HAP-1 (cell line): ENCODE data around the gene CELSR3.

Experiments
- DNase-seq, 2 experiments: peaks; one replicate each; pipeline ENCODE4 v3.0.0-alpha.2; 2016 to 2020; ENCODE audit warnings: low spot score in 2 of 2
- H3K27me3 ChIP-seq: fragments of 250-450 bp; sonication (Bioruptor Pico); 2 replicates; pipeline ENCODE4 v1.5.1; 2020; ENCODE audit warnings: low read depth, mild to moderate bottlenecking, moderate library complexity
- H3K36me3 ChIP-seq: fragments of 250-450 bp; sonication (Bioruptor Pico); replicated peaks from 2 replicates; pipeline ENCODE4 v1.5.1; 2020; ENCODE audit warnings: mild to moderate bottlenecking
- H3K4me1 ChIP-seq: fragments of 250-450 bp; sonication (Bioruptor Pico); 2 replicates; pipeline ENCODE4 v1.5.1; 2020; ENCODE audit warnings: mild to moderate bottlenecking
- H3K4me3 ChIP-seq: fragments of 250-450 bp; sonication (Bioruptor Pico); 2 replicates; pipeline ENCODE4 v1.5.1; 2020; ENCODE audit warnings: mild to moderate bottlenecking, moderate library complexity
- H3K9me3 ChIP-seq: fragments of 250-450 bp; sonication (Bioruptor Pico); 2 replicates; pipeline ENCODE4 v1.5.1; 2020; ENCODE audit warnings: mild to moderate bottlenecking, moderate library complexity
- in situ Hi-C: fragments of 300-500 bp; cut with MboI; formaldehyde crosslinking; loops from 3 replicates; pipeline ENCODE4 v1.14.3; 2020; ENCODE audit warnings: low sequenced_read_pairs, inconsistent platforms, mixed read lengths

CELSR3 gene

GRCh38 chr3:48662145-48662752 is 437 bp downstream of the CELSR3 start:
- peak in 1 of 2 experiments; percentile 41 for DNase-seq
- Histone ChIP-seq H3K4me1 (peaks cover 15% of the 10 kb centered on the region), H3K27me3 (no peaks in the 10 kb centered on the region), H3K4me3 (peak overlapping the region; percentile 60), H3K9me3 (no peaks in the 10 kb centered on the region), H3K36me3 (0 out of 2 replicates have a peak, but pooled peaks cover 2% of the 10 kb centered on the region)
- in situ Hi-C loops = no loop called here

GRCh38 chr3:48661501-48662144 is 1.1 kb downstream of the CELSR3 start:
- H3K4me3 ChIP-seq = peak overlapping the region; percentile 60
- peak; percentile 27 to 84 for DNase-seq

GRCh38 chr3:48660800-48661400 is 1.8 kb downstream of the CELSR3 start:
- in situ Hi-C loops = no loop called here
- 0 out of 2 replicates have a peak, but pooled peaks cover 2% of the 10 kb centered on the region for H3K36me3 ChIP-seq
- no peak overlapping the region for H3K4me3 ChIP-seq

More at GRCh38 chr3:48661501-48662144, 1.1 kb downstream of the CELSR3 start:
- Histone ChIP-seq H3K27me3 (no peaks in the 10 kb centered on the region), H3K36me3 (0 out of 2 replicates have a peak, but pooled peaks cover 2% of the 10 kb centered on the region), H3K4me1 (peaks cover 15% of the 10 kb centered on the region), H3K9me3 (no peaks in the 10 kb centered on the region)
- in situ Hi-C loops = no loop called here

GRCh38 chr3:48656841-48657281 is 5.8 kb downstream of the CELSR3 start:
- Histone ChIP-seq H3K4me3 (no peak overlapping the region), H3K27me3 (no peaks in the 10 kb centered on the region), H3K36me3 (no peaks in the 10 kb centered on the region), H3K4me1 (peaks cover 1% of the 10 kb centered on the region), H3K9me3 (no peaks in the 10 kb centered on the region)
- in situ Hi-C loops = no loop called here
- DNase-seq = no peak

More at GRCh38 chr3:48660800-48661400, 1.8 kb downstream of the CELSR3 start:
- H3K9me3 ChIP-seq = no peaks in the 10 kb centered on the region
- H3K4me1 ChIP-seq = peaks cover 15% of the 10 kb centered on the region
- DNase-seq = no peak
- H3K27me3 ChIP-seq = no peaks in the 10 kb centered on the region

DNA sequence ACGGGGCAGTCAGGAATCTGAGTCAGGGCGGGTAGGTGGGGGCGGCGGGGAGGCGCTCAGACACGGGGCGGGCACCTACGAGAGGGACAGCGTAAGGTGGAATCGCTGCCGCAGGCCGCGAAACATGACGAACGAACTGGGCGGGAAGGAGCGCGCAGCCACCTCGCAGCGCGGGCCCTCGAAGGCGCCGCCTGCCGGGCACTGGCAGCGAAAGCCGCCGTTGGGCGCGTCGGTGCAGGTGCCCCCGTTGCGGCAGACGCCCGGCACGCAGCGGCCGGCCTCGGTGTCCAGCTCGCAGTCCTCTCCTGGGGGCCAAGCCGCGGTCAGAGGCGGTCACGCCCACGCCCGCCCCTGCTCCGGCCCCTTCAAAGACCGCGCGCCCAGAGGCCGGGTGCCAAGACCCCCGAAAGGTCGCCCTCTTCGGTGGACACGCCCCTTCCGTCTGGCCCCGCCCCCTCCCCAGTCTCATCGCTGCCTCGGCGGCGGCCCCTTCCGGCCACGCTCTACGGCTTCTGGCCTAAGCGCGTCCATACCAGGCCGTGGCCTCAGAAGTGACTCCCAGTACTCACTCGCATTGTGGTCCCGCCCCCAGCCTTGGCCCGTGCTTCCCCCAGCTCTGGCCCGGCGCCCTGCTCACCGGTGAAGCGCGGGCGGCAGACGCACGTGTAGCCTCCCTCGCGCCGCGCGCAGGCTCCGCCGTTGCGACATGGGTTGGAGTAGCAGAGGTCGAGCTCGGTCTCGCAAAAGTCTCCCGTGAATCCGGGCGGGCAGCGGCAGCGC is 6.4 kb downstream of the CELSR3 start:
- peak overlapping the region; percentile 43 for H3K4me3 ChIP-seq
- no peaks in the 10 kb centered on the region for H3K27me3 ChIP-seq
- no peaks in the 10 kb centered on the region for H3K4me1 ChIP-seq
- in situ Hi-C loops = no loop called here
- no peaks in the 10 kb centered on the region for H3K36me3 ChIP-seq
- DNase-seq = peak; percentile 68 to 86
- H3K9me3 ChIP-seq = no peaks in the 10 kb centered on the region

GRCh38 chr3:48655606-48656005 is 7.1 kb downstream of the CELSR3 start:
- no peaks in the 10 kb centered on the region for H3K27me3 ChIP-seq
- no peaks in the 10 kb centered on the region for H3K9me3 ChIP-seq
- DNase-seq = no peak
- H3K4me3 ChIP-seq = no peak overlapping the region
- in situ Hi-C loops = no loop called here
- no peaks in the 10 kb centered on the region for H3K36me3 ChIP-seq
- H3K4me1 ChIP-seq = no peaks in the 10 kb centered on the region

DNA sequence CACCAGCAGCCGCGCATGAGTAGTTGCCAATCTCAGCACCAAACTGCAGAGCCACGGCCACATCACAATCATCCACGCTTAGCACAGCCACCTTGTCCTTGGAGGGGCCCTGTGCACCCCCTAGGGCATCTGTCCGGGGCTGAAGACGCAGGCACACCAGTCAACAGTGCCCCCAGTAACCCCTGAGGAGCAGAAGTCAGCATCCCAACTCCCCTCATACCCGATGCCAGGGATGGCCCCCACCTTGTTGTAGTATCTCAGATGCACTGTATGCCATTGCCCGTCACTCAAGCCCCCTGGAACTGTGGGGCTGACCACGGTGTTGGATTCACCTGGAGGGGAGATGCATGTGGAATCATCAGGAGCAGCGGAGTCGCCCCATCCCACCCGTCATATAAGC is 7.6 kb downstream of the CELSR3 start:
- Histone ChIP-seq H3K27me3 (no peaks in the 10 kb centered on the region), H3K4me3 (no peak overlapping the region), H3K4me1 (no peaks in the 10 kb centered on the region), H3K9me3 (no peaks in the 10 kb centered on the region), H3K36me3 (no peaks in the 10 kb centered on the region)
- no peak for DNase-seq
- in situ Hi-C loops = no loop called here

DNA sequence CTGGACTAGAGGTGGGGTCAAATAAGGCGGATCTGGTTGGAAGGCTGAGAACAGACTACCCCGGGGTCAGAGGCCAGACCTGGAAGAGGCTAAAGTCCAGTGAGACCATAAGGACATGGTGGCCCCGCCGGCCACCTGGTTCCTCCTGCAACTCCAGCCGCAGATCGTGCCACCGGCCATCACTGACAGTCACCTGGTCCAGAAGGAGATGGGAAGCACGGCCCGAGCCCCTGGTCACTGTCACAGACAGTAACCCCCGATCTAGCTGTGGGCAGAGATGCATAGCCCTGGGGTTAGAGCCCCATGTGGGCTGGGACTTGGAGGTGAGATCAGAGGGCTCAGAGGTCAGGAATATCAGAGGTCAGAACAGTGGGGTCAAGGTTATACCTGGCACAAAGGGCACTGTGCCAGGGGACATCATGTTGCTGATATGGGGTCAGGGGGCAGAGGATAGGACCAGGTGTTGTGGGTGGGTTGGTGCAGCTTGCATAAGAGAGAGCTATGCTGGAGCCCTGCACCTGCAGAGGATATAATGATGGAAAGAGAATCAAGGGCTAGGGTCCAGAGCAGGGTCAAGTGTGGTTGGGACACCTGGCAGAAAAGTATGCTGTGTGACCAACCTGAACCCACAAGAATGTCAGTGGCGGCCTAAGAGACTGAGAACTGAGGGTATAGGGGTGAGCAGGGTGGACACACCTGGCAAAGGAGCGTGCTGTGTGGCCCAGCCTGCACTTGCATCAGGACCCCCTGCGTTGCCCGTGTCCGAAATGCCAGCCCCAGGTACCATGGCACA is 9.6 kb downstream of the CELSR3 start:
- in situ Hi-C loops = no loop called here
- Histone ChIP-seq H3K9me3 (no peaks in the 10 kb centered on the region), H3K4me3 (no peak overlapping the region), H3K36me3 (no peaks in the 10 kb centered on the region), H3K4me1 (no peaks in the 10 kb centered on the region), H3K27me3 (no peaks in the 10 kb centered on the region)
- no peak for DNase-seq

DNA sequence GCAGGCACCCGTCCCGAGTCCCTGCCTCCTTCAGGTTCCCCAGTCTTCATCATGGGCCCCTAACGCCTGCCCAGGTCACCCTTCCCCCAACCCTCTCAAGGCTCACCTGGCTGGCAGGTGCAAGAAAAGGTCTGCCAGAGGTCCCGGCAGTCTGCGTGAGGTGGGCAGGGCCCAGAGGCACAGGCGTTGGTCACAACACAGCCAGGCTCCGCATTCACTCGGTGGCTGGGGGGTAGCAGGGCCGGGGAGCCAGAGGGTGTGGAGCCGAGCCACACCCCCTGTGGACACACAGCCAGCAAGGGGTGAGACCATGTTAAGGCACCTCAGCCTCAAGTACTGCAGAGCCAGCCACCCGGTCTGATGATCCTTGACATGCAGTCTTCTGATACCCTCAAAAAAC is 10.9 kb downstream of the CELSR3 start:
- in situ Hi-C loops = no loop called here
- Histone ChIP-seq H3K9me3 (no peaks in the 10 kb centered on the region), H3K27me3 (no peaks in the 10 kb centered on the region)

DNA sequence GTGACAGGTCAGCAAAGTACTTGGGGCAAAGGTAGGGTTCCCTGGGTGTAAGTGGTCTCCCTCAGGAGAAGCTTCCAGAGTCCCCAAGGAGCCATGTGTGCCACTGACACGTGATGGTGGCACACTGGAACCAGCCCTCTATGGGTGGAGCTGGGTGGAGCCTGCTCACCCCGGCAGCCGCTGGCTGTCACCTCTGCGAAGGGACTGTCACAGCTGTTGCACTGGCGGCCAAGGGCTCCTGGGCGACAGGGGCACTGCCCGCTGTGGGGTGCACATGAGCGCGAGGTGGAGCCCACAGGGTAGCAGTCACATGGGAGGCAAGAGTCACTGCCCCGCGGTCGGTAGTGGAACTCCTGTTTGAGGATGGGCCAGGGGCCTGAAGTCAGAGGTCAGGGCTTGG is 12.0 kb downstream of the CELSR3 start:
- DNase-seq = no peak
- in situ Hi-C loops = no loop called here
- no peaks in the 10 kb centered on the region for H3K36me3 ChIP-seq
- no peaks in the 10 kb centered on the region for H3K27me3 ChIP-seq
- H3K4me1 ChIP-seq = no peaks in the 10 kb centered on the region
- no peak overlapping the region for H3K4me3 ChIP-seq
- no peaks in the 10 kb centered on the region for H3K9me3 ChIP-seq

More for the DNA sequence above, 10.9 kb downstream of the CELSR3 start:
- H3K36me3 ChIP-seq = no peaks in the 10 kb centered on the region
- H3K4me1 ChIP-seq = no peaks in the 10 kb centered on the region
- no peak overlapping the region for H3K4me3 ChIP-seq
- no peak for DNase-seq

GRCh38 chr3:48648188-48648850 is 14.4 kb downstream of the CELSR3 start:
- H3K4me1 ChIP-seq = no peaks in the 10 kb centered on the region
- no peak for DNase-seq
- H3K4me3 ChIP-seq = no peak overlapping the region
- no peaks in the 10 kb centered on the region for H3K27me3 ChIP-seq
- no peaks in the 10 kb centered on the region for H3K36me3 ChIP-seq
- in situ Hi-C loops = no loop called here
- no peaks in the 10 kb centered on the region for H3K9me3 ChIP-seq

DNA sequence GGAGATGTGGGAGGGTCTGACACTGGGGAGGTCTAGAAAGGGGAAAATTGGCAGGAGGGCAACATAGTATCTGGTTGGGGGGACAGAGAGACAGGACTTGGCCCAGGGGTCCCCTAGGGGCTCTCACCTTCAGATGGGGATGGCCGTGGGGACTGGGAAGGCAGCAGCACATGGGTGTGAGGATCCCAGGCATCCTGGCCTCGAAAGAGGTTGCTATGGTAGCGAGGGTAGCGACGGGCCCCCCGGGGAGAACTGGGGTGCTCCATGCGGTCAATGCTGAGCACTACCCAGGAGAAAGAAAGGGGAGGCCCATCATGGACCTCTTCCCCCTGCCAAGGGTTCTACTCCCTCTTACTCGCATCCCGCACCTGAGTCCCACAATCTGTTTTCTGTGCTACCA is 15.0 kb downstream of the CELSR3 start:
- in situ Hi-C loops = no loop called here

More for the DNA sequence above, 15.0 kb downstream of the CELSR3 start:
- H3K36me3 ChIP-seq = no peaks in the 10 kb centered on the region
- no peak overlapping the region for H3K4me3 ChIP-seq
- no peaks in the 10 kb centered on the region for H3K27me3 ChIP-seq
- no peak for DNase-seq
- no peaks in the 10 kb centered on the region for H3K9me3 ChIP-seq
- H3K4me1 ChIP-seq = no peaks in the 10 kb centered on the region
